ENCODE measurements around the gene NR1D2. TPM values are rescaled to one million over a fixed set of nuclear protein-coding genes. Genes with fewer than 3 reads are reported as not detected.

Gene NR1D2
- total RNA-seq, 1 donor: 10.8 TPM

DNA sequence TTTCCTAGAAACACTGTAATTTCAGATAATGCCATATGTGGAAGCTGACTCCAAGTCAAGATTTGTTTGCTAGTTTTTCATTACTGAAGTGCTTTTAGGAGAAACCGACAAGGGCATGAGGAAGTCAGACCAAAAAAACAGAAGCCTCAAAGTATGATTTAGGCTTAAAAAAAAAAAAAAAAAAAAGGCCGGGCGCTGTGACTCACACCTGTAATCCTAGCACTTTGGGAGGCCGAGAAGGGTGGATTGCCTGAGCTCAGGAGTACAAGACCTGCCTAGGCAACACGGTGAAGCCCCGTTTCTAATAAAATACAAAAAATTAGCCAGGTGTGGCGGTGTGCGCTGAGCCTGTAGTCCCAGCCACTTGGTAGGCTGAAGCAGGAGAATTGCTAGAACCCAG lies 16.6 kb upstream of the NR1D2 start:
- DNase-seq (ENCODE audit: low read depth in 2 of 3, low spot score in 2 of 3): peak in 2 of 3 donors; percentile 41 to 64

DNA sequence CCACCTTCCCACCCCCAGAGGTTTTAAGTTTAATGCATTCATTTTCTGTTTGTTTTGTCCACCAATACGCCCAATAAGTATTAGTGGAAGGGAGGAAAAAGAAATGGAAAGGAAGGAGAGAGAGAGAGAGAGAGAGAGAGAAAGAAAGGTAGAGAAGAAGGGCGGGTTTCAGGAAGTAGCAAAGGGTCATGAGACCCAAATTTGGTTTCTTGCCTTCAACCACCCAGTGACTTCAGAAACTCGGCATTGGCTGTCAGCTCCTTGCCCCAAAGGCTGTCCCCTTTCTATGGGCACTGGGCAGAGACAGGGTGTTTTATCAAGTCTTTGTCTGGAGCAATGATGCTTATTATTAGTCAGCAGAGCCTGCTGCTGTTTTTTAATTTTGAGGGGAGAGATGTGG lies 13.5 kb upstream of the NR1D2 start:
- DNase-seq (ENCODE audit: low read depth in 2 of 3, low spot score in 2 of 3): no peak

DNA sequence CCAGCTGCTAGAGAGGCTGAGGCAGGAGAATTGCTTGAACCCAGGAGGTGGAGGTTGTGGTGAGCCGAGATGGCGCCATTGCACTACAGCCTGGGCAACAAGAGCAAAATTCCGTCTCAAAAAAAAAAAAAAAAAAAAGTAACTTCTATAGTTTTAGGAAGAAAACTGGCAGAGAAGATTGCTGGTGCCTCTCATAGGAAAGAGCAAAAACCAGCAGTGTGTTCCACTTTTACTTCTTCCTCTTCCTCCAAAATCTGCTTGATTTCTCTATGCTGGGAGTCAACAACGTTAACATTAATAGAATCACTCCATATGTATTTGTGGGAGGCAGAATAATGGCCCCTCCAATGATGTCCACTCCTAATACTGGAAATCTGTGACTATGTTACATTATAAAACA lies 12.5 kb upstream of the NR1D2 start:
- DNase-seq (ENCODE audit: low read depth in 2 of 3, low spot score in 2 of 3): no peak

DNA sequence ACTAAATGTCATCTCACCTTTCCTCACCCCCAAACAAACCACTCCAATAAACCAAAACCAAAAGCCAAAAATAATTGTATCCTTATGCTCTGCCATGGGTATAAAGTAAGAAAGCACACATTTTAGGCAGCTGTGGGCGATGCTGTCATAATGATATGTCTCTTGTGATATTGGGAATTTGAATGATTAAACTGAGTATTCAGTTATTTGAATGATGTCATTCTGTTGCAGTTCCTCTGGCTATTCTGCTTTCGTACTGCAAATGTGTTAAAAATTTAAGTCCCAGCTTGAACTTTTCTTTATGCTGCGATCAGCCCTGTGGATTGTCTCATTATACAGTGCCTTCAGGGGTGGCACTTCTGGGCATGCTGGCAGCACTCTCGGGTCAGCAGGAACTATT lies 10.8 kb upstream of the NR1D2 start:
- no peak for DNase-seq (ENCODE audit: low read depth in 2 of 3, low spot score in 2 of 3)

DNA sequence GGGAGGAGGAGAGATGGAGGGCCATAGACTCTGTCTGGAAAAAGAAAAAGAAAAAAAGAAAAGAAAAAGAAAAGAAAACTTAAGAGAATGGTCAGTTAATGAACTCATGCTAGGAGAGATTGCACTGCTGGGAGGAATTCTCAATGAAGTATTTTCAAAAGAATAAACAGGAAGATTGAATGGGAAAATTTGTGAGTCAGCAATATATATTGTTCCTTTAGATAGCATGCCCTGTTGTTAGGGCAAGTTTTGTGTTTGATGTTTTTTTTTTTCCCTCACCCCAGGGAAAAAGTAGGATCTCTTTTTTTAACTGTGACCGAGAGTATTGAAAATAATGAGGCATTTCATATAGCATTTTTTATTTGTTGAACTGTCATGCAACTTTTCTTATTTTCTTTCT lies 7.8 kb upstream of the NR1D2 start:
- DNase-seq (ENCODE audit: low read depth in 2 of 3, low spot score in 2 of 3): no peak

DNA sequence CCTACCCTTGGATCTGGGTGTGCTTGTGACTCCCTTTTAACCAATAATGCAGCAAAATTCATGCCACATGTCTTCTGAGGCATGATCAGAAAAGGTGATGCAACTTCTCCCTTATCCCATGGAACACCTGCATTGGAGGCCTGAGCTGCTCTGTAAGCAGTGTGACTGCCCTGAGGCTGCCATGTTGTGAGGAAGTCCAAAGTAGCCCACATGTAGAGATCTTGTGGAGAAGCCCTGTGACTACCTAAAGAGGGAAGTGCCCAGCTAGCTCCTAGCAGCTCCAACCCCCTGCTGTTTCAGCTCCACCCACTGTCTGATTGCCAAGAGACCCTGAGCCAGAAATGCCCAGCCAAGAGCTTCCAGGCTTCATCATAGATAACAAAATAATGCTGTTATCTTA lies 6.4 kb upstream of the NR1D2 start:
- DNase-seq (ENCODE audit: low read depth in 2 of 3, low spot score in 2 of 3): no peak

DNA sequence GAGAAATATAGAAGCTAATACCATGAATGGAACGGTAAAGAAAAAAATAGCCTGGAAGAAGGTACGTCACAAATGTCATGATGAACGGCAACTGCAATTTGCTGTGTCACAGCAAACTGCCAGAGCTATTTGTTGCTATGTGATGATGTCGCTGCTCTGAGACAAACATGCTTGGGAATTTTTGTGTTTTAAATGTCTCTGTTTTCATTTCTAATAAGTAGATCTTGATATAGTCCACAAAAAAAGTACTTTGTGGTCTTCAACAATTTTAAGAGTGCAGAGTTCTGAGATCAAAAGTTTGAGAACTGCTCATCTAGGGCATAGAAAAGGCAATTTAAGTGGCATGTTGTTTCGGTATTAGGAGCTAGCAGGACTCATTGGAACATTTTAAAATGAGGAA lies 4.3 kb upstream of the NR1D2 start:
- peak in 1 of 3 donors; percentile 52 for DNase-seq (ENCODE audit: low read depth in 2 of 3, low spot score in 2 of 3)

DNA sequence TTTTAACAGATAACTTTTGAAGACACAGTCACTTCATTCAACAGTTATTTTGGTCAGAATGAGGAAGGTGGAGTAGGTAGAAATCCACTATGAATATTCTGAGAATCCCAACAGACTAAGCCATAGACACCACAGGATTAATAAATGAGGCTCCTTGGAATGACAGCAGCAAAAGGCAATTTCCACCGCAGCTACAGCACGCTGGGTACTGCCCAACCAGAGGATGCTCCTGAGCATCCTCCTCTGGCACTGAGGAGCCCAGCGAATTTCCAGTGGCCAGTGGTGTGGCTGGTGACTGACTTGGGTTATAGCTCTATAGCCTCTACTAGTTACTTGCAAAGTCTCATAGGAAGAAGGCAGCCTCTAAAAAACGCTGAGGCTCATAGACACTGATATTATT lies 3.6 kb upstream of the NR1D2 start:
- DNase-seq (ENCODE audit: low read depth in 2 of 3, low spot score in 2 of 3): no peak

DNA sequence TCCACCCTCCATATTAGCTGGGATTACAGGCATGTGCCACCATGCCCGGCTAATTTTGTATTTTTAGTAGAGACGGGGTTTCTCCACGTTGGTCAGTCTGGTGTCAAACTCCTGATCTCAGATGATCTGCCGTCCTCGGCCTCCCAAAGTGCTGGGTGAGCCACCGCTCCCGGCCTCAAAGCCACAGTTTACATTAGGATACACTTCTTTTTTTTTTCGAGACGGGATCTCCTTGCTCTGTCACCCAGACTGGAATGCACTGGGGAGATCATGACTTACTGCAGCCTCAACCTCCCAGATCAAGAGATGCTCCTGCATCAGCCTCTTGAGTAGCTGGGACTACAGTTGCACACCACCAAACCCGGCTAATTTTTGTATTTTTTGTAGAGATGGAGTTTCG lies 2.5 kb upstream of the NR1D2 start:
- DNase-seq (ENCODE audit: low read depth in 2 of 3, low spot score in 2 of 3): no peak

DNA sequence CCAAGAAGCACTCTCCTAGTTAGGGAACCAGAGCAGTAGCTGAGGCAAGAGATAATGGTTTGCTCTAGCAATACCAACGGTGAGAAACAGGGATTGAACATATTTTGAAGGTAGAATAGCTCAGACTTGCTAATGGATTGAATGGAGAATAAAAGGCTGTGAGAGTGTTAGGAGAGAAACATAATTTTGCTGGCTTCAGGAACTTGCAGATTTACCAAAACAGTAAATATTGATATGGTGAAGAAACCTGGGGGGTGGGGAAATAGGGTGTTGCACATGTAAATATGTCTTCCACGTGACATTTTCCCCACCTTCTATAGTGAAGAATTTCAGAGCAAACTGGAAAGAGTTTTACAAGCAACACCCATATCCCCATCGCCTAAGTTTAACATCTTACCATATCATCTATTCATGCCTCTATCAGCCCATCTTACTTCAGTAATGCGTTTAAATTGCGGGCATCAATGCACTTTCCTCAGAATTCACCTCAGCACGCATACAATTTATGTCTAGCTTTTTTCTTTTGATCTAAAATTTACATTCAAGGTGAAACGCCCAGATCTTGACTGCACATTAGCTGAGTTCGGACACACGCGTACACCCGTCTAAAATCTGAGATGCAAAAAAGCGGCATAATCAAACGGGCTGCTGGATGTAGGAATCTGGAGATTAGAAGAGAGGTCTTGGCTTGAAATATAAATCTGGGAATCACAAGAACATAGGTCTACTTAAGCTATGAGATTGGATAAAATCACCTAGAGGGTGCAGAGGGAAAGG lies 891 bp upstream of the NR1D2 start:
- no peak for DNase-seq (ENCODE audit: low read depth in 2 of 3, low spot score in 2 of 3)

DNA sequence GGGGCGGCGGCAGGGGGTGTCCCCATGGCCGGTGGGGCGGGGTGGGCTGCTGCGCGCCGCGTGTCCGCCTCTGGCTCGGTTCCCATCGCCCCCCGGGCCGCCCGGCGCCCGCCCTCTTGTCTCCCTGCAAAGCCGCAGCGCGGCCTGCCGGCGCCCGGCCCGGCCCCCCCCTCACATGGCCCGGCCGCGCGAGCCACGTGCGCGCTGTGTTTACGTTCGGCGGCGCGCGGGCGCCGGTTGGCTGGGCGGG lies 502 bp downstream of the NR1D2 start:
- DNase-seq (ENCODE audit: low read depth in 2 of 3, low spot score in 2 of 3): no peak

DNA sequence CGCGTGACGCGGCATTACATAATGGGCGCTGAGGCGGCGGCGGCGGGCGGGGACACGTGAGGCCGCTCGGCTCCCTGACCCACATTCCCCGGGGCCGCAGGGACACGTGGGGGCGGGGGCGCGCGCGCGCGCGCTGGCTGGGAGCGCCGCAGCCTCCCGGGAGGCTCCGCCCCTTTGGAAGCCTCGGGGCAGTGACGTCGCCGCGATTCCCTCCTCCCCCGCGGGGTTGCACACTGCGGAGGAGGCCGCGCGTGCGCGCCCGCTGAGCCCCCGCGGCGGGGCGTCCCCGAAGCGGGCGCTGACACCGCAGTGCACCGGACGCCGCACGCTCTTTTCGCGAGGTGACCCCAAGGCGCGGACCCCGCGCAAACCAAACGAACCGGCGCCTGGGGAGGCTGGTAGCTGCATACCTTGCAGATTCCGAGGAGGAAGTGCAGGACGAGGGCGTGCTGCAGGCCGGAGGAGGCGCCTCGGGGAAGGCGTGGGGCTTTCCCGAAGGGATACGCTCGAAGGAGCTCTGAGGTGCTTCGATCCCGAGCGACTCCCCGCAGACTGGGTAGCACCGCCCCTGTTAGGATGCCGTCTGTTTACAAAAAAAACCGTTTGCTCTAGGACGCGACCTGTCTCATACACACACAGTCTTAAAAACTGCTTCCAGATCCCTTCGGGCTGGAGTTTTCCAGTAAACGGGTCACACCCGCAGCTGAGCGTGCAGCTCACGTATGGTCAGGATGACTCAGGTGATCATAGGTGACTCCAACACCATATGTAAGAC lies 1.0 kb downstream of the NR1D2 start:
- DNase-seq (ENCODE audit: low read depth in 2 of 3, low spot score in 2 of 3): peak; percentile 97 to 99 (median 98)

DNA sequence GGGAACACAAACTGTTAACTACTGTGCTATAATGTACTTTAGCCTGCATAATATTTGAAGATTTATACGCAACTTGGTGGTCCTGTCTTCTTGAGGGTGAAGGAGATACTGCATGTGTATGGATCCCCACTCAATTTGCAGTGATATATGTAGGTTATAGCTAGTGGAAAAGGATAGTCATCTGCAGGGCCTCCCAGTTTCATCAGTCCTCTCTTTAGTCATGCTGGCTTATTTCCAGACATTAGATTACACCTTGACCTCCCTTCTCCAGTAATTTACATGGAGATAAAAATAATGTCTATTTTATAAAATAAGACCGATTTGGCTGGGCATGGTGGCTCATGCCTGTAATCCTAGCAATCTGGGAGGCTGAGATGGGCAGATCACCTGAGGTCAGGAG lies 3.7 kb downstream of the NR1D2 start:
- no peak for DNase-seq (ENCODE audit: low read depth in 2 of 3, low spot score in 2 of 3)

DNA sequence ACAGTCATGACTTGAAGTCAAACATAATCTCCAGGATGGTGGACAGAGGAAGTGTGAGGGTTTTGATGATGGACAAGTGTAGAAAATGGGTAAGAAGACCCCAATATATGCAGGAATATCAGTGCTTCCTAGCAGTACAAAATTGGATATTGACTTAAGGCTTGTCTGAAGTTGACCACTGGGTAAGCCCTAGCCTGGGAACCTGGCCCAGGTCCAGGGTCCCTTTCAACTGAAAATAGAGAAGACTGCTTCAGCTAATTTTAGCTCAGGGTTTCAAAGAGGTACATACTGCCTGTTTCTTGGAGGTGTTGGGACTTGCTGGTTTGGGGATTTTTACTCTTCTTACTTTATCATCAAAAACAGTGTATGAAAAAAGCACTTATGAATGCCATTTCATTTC lies 4.7 kb downstream of the NR1D2 start:
- no peak for DNase-seq (ENCODE audit: low read depth in 2 of 3, low spot score in 2 of 3)

DNA sequence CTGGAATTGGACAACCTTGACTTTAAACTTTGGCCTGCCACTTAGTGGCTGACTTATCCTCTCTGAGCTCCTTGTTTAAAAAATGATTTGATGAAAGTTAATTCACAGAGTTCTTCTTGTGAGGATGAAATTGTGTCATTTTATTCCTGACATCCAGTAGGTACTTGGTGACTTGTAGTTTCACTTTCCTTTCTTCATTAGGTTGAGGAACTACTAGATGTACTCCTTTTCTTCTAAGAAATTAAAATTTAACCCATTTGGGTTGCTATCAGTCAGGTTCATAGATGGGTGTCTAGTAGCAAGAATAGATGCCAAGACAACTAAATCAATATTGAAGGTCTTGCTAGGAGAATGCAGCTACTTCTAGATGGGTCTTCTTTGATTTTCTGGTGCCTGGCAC lies 5.2 kb downstream of the NR1D2 start:
- DNase-seq (ENCODE audit: low read depth in 2 of 3, low spot score in 2 of 3): peak in 1 of 3 donors; percentile 41

DNA sequence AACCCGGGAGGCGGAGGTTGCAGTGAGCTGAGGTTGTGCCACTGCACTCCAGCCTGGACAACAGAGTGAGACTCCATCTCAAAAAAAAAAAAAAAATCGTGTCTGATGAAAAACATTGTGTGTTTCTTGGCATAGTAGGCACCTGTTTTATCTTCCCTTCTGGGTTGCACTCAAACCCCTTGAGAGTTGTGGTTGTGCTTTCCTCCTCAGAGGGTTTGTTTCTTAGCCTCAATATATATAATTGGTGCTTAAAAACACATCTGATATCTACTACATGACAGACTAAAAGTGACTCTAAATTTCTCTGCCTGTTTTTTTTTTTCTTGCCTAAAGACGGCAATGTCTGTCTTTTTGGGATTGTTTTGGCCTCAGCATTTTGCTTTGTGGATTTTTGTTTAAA lies 7.6 kb downstream of the NR1D2 start:
- no peak for DNase-seq (ENCODE audit: low read depth in 2 of 3, low spot score in 2 of 3)

DNA sequence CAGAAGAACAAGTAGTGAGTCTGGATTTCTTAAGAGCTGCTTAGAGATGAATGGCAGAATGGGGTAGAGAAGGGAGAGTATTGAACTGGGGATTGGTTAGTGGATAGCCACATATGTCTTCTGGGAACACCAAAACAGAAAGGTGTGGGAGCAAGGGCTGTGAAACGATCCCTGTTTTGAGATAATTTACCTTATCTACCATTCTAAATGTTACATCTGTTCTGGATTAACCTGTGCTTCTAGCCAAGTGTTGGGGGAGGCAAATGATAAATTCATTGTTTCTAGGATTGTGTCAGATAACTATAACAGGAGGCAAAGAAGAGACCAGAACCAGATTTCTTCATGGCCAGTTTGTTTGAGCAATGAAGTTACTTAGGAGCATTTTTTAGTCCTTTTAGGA lies 8.4 kb downstream of the NR1D2 start:
- DNase-seq (ENCODE audit: low read depth in 2 of 3, low spot score in 2 of 3): no peak

DNA sequence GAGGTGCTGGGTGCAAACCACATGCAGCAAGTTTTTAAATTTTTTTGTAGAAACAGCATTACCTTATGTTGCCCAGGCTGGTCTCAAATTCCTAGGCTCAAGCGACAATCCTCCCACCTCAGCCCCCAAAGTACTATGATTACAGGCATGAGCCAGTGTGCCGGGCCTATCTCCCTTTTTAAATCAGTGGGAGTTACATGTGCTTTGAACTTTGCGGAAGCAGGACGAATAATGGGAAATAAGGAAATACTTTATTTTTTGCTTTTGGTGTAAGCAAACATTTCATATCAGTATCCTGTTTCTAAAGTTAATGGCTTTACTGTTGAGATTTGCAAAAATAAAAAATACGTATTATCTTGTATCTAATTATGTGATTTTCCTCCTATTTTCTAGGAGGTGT lies 9.1 kb downstream of the NR1D2 start:
- DNase-seq (ENCODE audit: low read depth in 2 of 3, low spot score in 2 of 3): no peak

DNA sequence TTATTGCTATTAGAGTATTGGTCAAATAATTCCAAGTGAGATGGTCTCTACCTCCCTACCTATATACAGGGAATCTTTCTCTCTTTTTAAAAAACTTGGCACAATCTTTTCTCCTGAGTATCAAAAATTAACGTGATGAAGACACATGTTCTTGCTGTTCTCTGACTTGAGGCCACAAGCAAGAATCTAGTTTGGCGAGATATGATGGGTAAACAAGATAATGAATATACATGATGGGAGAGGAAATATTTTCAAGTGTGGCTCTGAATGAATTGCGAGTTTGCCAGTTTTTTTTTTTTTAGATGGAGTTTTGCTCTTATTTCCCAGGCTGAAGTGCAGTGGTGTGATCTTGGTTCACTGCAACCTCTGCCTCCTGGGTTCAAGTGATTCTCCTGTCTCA lies 11.6 kb downstream of the NR1D2 start:
- DNase-seq (ENCODE audit: low read depth in 2 of 3, low spot score in 2 of 3): no peak

DNA sequence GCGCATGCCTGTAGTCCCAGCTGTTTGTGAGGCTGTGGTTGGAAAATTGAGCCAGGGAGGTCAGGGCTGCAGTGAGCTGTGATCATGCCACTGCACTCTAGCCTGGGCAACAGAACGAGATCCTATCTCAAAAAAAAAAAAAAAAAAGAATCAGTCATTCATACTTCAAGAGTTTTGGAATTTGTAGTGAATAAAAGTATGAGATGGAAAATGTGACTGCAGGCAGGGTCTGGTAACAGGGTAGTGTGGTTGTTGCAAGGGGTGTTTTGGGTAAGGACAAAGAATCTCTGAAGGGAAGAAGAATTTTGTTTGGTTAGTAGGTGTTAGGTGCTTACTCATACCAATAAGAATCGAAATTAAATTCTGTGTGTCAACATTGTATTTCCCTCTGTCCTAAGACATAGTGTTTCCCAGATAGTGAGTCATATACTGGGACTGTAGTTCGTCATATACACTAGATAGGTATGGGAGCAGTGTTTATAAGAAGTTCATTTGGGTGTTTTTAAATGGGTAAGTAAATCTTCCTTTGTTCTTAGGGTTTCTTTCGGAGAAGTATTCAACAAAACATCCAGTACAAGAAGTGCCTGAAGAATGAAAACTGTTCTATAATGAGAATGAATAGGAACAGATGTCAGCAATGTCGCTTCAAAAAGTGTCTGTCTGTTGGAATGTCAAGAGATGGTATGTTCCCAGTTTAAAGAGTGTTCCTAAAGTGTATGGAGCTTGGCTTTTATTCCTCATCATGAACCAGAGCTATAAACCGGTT lies 14.2 kb downstream of the NR1D2 start:
- DNase-seq (ENCODE audit: low read depth in 2 of 3, low spot score in 2 of 3): no peak

DNA sequence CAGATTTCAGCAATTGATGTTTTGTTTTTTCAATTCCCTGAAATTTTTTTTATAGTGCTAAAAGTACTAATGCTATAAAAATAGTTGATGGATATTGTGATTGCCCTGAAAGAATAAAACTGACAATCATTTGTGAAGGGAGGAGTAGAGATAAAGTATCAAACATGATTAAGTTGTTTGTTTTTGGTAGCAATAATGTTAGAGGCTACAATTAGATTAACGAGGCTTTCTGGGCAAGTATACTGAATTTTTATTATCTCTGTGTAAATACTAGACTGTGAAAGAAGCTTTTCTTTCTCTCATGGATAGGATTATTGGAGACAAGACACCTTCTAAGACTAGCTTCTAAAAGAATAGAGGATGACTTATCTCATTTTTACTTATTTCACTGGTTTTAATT lies 15.6 kb downstream of the NR1D2 start:
- no peak for DNase-seq (ENCODE audit: low read depth in 2 of 3, low spot score in 2 of 3)

DNA sequence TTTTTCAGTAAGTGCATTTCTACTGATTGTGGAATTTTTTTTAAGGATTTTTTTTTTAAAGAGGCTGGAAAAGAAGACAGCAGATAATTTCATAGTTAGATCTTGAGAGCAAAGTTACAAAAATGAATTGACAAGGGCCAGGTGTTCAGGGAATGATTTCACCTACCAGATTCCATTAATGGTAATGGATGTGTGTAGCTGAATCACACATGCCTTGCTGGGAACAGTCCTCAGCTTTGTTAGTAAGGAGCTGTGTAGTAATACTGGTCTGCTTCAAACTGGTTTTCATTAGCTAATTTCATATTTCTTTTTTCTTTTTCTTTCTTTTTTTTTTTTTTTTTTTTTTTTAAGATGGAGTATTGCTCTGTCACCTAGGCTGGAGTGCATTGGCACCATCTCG lies 16.0 kb downstream of the NR1D2 start:
- DNase-seq (ENCODE audit: low read depth in 2 of 3, low spot score in 2 of 3): no peak
